Right lobe of liver (tissue), 6 donors: Measurements from ENCODE around the gene FILIP1L. TPM values are rescaled to one million over a fixed set of nuclear protein-coding genes. Genes with fewer than 3 reads are reported as not detected.

ENCODE experiments used
- ATAC-seq, 4 donors: fragments of 200-7000 bp; cut with Tn5 transposase; one replicate each; pipeline ENCODE4 v1.9.1; 2020; ENCODE audit warnings: mild to moderate bottlenecking in 4 of 4, moderate library complexity in 4 of 4
- DNase-seq, 3 donors: peaks; one replicate each; pipeline ENCODE4 v3.0.0-alpha.2; 2020
- H3K27ac ChIP-seq, 3 donors: fragments of 200-600 bp; one replicate each; pipeline ENCODE4 v1.8.0; 2022
- H3K27me3 ChIP-seq, 2 donors: fragments of 200-600 bp; one replicate each; pipeline ENCODE4 v1.8.0; 2022
- H3K36me3 ChIP-seq, 4 donors: fragments of 200-600 bp; sonication (generic) in 1 of 4; one replicate each; pipeline versions ENCODE4 v1.5.1 to v1.8.0; 2017 to 2022; ENCODE audit warnings: control low read depth in 1 of 4
- H3K4me1 ChIP-seq, 4 donors: fragments of 200-600 bp; sonication (generic) in 1 of 4; one replicate each; pipeline versions ENCODE4 v1.5.1 to v1.8.0; 2017 to 2022; ENCODE audit warnings: control low read depth in 1 of 4
- H3K4me3 ChIP-seq, 3 donors: fragments of 200-600 bp; one replicate each; pipeline ENCODE4 v1.8.0; 2022
- H3K9me3 ChIP-seq, 4 donors: fragments of 200-600 bp; sonication (generic) in 1 of 4; one replicate each; pipeline versions ENCODE4 v1.5.1 to v1.8.0; 2017 to 2022; ENCODE audit warnings: control low read depth in 1 of 4
- CTCF ChIP-seq, 4 donors: fragments of 200-600 bp in 3 of 4; fragments of 450-650 bp in 1 of 4; IDR thresholded peaks; one replicate each; pipeline versions ENCODE4 v1.5.1 to v1.8.0; 2016 to 2022; ENCODE audit warnings: antibody characterized with exemption in 4 of 4, mild to moderate bottlenecking in 2 of 4
- POLR2A ChIP-seq: fragments of 450-650 bp; IDR thresholded peaks from one replicate; pipeline ENCODE4 v1.6.1; 2017; ENCODE audit warnings: antibody characterized with exemption, mild to moderate bottlenecking
- WGBS: methylation state at CpG from one replicate; pipeline ENCODE4 v1.1.6; 2018; ENCODE audit warnings: low coverage, low lambda C conversion rate; ENCODE audit not compliant: insufficient coverage; ENCODE audit errors: missing lambda C conversion rate; 5-methylcytosine and 5-hydroxymethylcytosine counted together
- intact Hi-C, 2 donors: fragments of 100-400 bp; cut with DNase I; formaldehyde crosslinking; loops; one replicate each; pipeline versions ENCODE4 v1.11.2 to v1.14.1; 2022
- total RNA-seq, 6 experiments: library from RNA; depleted of rRNA in 2 of 6; stranded (reverse); fragments of >200 nt in 2 of 6; fragmentation: NEBNext Ultra II Directional in 3 of 6; extraction: Animal tissue kit (Norgen Biotek cat#: 25700) in 3 of 6; gene quantifications; one replicate each; pipeline versions ENCODE4 v1.1.0 to v1.2.4, GENCODE V29; 2016 to 2023
- donor health status: DM: no; HTN: yes; CAD: no.
- donor health status: DM: no; HTN: no; CAD: no.
- donor health status: DM: no; HTN: no; CAD: no.
- donor health status: DM: no; HTN: yes; CAD: no.
- donor health status: DM: no; HTN: yes; CAD: no.

The FILIP1L gene
- total RNA-seq, 6 experiments from 2014 or later, result 0.97 to 10.8 (median 3.6) TPM

- no peaks in the 10 kb centered on the region for H3K9me3 ChIP-seq
- H3K36me3 ChIP-seq, result no peaks in the 10 kb centered on the region
- no peaks in the 10 kb centered on the region for H3K4me1 ChIP-seq
- TF ChIP-seq POLR2A (no peak), CTCF (IDR thresholded peaks at IDR 0.05) (no peak)
- no peak overlapping the region for H3K4me3 ChIP-seq
- H3K27ac ChIP-seq, result no peak overlapping the region
- no peak for ATAC-seq
- intact Hi-C loops, result no loop called here
- no peak for DNase-seq
- 100% methylated on average over 5 of the region's 8 CpGs for WGBS
- no peaks in the 10 kb centered on the region for H3K27me3 ChIP-seq
Observed at GRCh38 chr3:100001526-100002270, 112.6 kb downstream of the FILIP1L start.

- no peak for DNase-seq
- H3K4me3 ChIP-seq, result no peak overlapping the region
- no peak for TF ChIP-seq POLR2A
- no peak for TF ChIP-seq CTCF (IDR thresholded peaks at IDR 0.05)
- WGBS, result 100% methylated on average over 3 of the region's 3 CpGs
- intact Hi-C loops, result no loop called here
- no peaks in the 10 kb centered on the region for H3K4me1 ChIP-seq
- no peaks in the 10 kb centered on the region for H3K27me3 ChIP-seq
- no peak for ATAC-seq
- no peak overlapping the region for H3K27ac ChIP-seq
- no peaks in the 10 kb centered on the region for H3K36me3 ChIP-seq
- no peaks in the 10 kb centered on the region for H3K9me3 ChIP-seq
Observed at GRCh38 chr3:100001083-100001482, 113.2 kb downstream of the FILIP1L start.

GRCh38 chr3:99999536-99999935 is 114.8 kb downstream of the FILIP1L start:
- 100% methylated on average over 2 of the region's 2 CpGs for WGBS
- intact Hi-C loops, result no loop called here
- H3K9me3 ChIP-seq, result no peaks in the 10 kb centered on the region

GRCh38 chr3:99997293-99997692 is 117.0 kb downstream of the FILIP1L start:
- TF ChIP-seq POLR2A (no peak), CTCF (IDR thresholded peaks at IDR 0.05) (no peak)
- 83% methylated on average over 2 of the region's 2 CpGs for WGBS
- intact Hi-C loops, result no loop called here
- DNase-seq (no peak), ATAC-seq (no peak)
- no peaks in the 10 kb centered on the region for H3K9me3 ChIP-seq
- no peaks in the 10 kb centered on the region for H3K27me3 ChIP-seq
- H3K4me3 ChIP-seq, result no peak overlapping the region
- no peaks in the 10 kb centered on the region for H3K4me1 ChIP-seq
- H3K36me3 ChIP-seq, result no peaks in the 10 kb centered on the region
- no peak overlapping the region for H3K27ac ChIP-seq

More at GRCh38 chr3:99999536-99999935, 114.8 kb downstream of the FILIP1L start:
- Histone ChIP-seq H3K36me3 (no peaks in the 10 kb centered on the region), H3K4me3 (no peak overlapping the region), H3K27me3 (no peaks in the 10 kb centered on the region), H3K27ac (no peak overlapping the region), H3K4me1 (no peaks in the 10 kb centered on the region)
- ATAC-seq, result no peak
- TF ChIP-seq CTCF (IDR thresholded peaks at IDR 0.05), result no peak
- no peak for TF ChIP-seq POLR2A
- no peak for DNase-seq
